Measurements from ENCODE around the gene TK2.
"Not testable (repeated sequence)": the region's sequence is repeated elsewhere in the genome, so short reads cannot be mapped to it uniquely, and the experiment has no call there.

Gene TK2

GRCh38 chr16:66572356-66572755 lies 22.4 kb upstream of the TK2 start:
- no peak for DNase-seq

DNA sequence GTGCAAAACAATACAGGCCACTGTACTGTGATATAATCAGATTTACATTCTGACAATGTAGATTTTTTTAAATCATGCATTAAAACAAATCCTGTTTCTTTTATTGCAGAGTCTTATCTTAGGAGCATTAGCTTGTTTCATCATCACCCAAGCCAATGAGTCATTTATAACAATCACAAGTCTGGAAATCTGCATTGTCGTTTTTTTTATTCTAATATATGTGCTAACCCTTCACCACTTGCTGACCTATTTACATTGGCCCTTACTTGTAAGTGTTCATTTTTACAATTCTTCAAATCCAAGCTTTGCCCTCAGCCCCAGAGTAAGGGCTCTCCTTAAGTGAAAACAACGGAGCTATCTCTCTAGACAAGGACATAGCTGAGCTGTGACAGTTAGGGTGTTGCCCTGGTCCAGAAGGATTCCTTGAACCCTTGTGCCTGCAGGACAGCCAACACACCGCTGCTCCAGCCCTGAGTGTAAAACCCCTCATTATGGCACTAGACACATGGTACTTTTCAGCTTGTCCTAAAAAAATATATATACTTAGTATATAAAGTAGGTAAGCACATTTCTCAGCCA lies 20.0 kb upstream of the TK2 start:
- DNase-seq: no peak

- no peak for DNase-seq
These were observed 19.2 kb upstream of the TK2 start for GRCh38 chr16:66569131-66569530.

DNA sequence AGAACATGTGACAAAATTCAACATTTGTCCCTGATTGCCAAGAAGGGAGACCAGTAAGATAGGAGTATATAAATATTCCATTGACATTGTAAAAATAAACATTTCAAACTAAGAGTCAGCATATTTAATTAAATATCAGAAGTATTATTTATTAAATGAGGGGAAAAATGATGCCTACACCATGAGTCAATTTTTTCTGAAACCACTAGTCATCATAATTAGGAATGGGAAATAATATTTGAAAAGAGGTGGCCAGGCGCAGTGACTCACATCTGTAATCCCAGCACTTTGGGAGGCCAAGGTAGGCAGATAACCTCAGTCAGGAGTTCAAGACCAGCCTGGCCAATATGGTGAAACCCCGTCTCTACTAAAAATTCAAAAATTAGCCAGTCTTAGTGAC lies 18.4 kb upstream of the TK2 start:
- DNase-seq: no peak

- DNase-seq: not testable (repeated sequence)
These were observed 17.3 kb upstream of the TK2 start for GRCh38 chr16:66567270-66567669.

- no peak for DNase-seq
These were observed 16.4 kb upstream of the TK2 start, which contains the start of gene CMTM1 for GRCh38 chr16:66566051-66566901. Gene CMTM1, plus strand, starts transcription at chr16:66566439. Its CDS starts 75 bp downstream, at chr16:66566514.

DNA sequence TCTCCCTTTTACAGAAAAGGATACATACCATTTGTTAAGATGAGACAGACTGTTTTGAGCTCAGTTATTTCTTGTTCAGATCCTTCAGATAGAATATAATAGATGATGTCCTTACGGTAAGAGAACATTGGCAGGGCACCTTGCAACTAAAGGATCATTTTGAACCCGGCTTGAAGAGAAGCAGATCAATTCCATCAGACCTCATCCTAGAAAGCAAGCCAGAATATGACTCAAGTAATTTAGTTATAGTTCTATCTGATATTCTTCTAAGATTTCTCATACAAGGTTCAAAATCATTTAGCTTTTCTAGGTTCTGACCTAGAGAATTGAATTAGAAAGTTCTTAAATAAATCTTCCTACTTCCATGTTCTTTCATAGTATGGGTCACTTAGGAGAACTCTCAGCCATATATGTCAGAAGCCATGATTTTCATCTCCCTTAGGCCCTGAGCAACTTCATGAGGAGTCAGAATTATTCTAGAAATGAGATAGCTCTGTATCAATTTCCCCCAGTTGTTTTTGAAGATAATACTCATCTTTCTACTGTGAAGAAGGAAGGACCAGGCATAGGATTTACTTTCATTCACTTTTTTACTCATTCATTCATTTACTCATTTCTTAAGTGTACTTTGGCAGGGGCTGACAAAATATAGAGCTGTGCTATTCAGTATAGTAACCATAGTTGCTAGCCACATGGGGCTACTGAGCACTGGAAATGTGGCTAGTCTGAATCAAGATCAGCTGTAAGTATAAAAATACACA lies 13.8 kb upstream of the TK2 start:
- no peak for DNase-seq

DNA sequence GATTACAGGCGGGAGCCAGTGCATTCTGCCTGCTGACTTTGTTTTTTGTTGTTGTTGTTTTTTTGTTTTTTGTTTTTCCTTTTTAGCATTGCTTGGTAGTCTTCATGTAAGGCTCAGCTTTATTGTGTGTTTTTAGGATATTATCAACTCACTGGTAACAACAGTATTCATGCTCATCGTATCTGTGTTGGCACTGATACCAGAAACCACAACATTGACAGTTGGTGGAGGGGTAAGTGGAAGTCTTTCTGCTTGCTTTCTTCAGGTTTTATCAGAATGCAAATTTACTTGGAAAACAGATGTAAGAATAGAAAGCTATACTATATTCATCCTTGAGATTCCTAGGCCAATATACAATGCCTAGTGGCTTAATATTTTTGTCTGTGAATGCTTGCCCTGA lies 13.1 kb upstream of the TK2 start:
- no peak for DNase-seq

DNA sequence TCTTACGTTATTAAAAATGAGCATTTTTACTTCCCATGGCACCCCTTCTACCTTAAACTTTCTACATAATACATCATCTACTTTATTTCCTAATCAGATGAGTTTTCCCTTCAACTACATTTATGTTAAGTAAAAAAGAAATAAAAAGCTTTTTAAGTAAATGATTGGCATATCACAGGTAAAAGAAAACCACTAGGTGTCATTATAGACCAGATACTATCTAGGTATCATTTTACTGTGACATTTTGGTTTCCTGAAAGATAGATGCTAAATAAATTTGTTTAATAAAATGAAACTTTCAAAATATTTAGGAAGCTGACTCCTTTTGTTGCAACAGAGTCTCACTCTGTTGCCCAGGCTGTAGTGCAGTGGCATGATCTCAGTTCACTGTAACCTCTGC lies 12.5 kb upstream of the TK2 start:
- no peak for DNase-seq

- DNase-seq: no peak
These were observed 11.6 kb upstream of the TK2 start for GRCh38 chr16:66561381-66562080.

GRCh38 chr16:66560107-66560506 lies 10.2 kb upstream of the TK2 start:
- no peak for DNase-seq

DNA sequence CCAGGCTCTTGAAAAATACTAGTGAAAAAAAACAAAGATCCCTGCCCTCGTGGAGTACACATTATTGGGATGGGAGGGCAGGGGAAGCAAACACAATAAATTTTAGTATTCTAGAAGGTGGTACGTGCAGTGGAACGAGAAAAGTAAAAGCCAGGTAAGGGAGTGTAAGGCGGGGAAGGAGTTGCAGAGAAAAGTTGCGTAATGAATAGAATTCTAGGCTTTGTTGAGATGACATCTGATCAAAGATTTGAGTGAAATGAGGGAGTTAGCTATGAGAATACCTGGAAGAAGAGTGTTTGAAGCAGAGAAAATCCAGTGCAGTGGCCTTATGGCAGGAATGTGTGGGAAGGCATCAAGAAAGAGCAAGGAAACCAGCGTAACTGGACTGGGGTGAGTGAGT lies 4.6 kb upstream of the TK2 start:
- DNase-seq: no peak

- no peak for DNase-seq
These were observed 4.1 kb upstream of the TK2 start for GRCh38 chr16:66554021-66554420.

- DNase-seq: no peak
These were observed 3.3 kb upstream of the TK2 start for GRCh38 chr16:66553223-66553622.

DNA sequence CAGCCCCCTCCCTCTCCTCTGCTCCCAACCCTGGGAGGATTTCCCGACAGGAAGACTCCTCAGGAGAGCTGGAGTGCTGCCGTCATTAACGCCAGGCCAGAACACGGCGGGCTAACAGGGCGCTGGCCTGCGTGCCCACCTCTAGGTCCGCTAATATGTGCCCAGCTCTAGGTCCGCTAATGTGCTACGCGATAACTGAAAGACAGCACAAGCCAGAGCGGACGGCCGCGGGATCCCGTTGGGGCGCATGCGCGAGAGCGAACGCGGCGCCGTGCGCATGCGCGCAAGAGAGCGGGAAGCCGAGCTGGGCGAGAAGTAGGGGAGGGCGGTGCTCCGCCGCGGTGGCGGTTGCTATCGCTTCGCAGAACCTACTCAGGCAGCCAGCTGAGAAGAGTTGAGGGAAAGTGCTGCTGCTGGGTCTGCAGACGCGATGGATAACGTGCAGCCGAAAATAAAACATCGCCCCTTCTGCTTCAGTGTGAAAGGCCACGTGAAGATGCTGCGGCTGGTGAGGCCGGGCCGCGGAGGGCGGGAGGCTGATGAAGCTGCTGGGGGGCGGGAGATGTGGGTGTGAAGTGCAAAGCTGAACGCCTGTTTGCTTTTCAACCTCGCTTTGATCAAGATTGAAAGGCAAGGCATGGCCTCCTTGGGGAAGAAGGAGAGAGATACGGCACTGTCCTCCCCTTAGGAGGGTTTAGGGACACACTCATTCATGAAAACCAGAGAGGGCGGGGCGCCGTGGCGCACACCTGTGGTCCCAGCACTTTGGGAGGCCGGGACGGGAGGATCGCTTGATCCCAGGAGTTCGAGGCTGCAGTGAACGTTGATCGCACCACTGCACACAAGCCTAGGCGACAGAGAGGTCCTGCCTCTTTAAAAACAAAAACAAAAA lies 2.6 kb upstream of the TK2 start, which contains the start of gene CKLF:
Gene CKLF, plus strand, starts transcription at position 291 of the 892 bp plus-strand sequence. Its CDS starts 140 bp downstream, at position 431.
- peak; percentile 84 for DNase-seq

DNA sequence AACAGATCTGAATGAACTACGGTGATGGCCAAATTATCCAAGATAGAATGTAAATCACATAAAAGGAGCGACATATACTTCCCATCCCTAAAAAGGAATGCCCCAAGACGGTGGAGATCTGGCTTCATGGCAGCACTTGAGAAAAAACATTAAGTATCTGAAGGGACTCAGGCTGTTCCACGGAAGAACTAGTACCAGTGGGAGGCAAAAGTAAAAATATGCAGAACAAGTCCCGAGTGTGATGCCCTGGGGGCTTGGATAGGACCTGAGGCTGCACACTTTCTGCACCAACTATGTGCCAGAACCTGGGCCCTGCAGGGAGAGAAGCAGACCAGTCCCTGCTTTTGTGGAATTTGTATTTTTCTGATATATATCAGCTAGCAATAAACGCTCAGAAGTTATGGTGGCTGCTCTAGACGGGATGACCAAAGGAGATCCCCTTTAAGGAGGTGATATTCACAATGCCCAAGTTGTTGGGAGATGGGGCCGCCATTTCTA lies 1.9 kb upstream of the TK2 start:
- no peak for DNase-seq

DNA sequence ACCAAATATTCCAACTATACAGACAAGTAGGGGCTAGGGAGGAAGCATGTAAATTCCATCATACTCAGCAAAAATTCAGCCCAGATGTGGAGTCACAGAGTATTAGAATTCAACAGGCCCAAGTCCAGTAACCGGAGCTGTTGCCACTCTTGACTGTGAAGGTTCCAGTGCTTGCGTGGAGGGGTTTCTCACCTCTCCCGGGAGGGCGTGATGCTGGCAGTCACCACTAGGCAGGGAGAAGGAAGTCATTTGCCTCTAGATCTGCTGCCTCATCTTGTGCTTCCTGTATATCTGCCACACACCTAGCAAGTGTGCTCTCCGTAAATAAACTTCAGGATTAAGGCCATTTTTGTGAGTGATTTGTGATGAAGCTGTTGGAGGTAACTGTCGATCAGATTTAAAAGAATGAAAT lies 1.4 kb upstream of the TK2 start:
- peak; percentile 56 for DNase-seq

GRCh38 chr16:66548868-66549267 lies 1.1 kb downstream of the TK2 start:
- no peak for DNase-seq

DNA sequence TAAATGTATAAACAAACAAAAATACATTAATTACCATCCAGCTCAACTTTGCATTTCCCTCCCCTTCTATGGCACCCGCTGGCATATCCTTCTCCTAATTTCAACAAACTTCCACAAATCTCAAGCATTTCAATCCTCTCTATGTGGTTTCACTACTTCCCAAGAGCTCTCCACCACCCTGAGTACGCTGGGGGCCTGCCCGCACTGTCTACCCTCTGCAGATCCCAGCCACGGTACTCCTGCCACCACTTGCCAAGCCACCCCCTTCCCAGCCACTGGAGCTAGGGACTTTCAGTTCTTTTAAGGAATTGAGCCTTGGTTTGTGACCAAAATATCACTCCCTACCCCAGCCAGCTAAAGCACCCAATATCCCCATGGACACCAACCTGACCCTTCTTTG lies 1.9 kb downstream of the TK2 start:
- DNase-seq: no peak

GRCh38 chr16:66547101-66547989 lies 2.6 kb downstream of the TK2 start:
- DNase-seq: no peak
